Spleen (tissue), 7 donors: ENCODE measurements around the gene ZNF677.

Experiments used
- POLR2A ChIP-seq, 3 donors: fragments of 450-650 bp; IDR thresholded peaks; one replicate each; pipeline ENCODE4 v1.5.1; 2017; ENCODE audit warnings: antibody characterized with exemption in 3 of 3, mild to moderate bottlenecking in 1 of 3
- POLR2AphosphoS5 ChIP-seq, 3 donors: sonication (generic); formaldehyde crosslinking; IDR thresholded peaks; one replicate each; pipeline ENCODE4 v1.5.1; 2017; ENCODE audit warnings: antibody characterized with exemption in 3 of 3
- TF ChIP-seq, protein P1 (sequence below), 11 experiments: fragments of 200-600 bp in 7 of 11; fragments of 450-650 bp in 4 of 11; sonication (generic) in 4 of 11; IDR thresholded peaks in 8 of 11; conservative IDR thresholded peaks in 3 of 11; 1 replicate in 7 of 11; 2 replicates in 4 of 11; pipeline versions ENCODE4 v1.4.0 to v1.8.0; 2016 to 2021; ENCODE audit warnings: antibody characterized with exemption in 11 of 11, inconsistent platforms in 4 of 11, mild to moderate bottlenecking in 1 of 11
- donor health status: DM: no; HTN: no; CAD: no; lungs with moderate emphysema.
- donor health status: DM: no; HTN: no; CAD: no.
- donor health status: DM: no; HTN: no; CAD: no.

DNA sequence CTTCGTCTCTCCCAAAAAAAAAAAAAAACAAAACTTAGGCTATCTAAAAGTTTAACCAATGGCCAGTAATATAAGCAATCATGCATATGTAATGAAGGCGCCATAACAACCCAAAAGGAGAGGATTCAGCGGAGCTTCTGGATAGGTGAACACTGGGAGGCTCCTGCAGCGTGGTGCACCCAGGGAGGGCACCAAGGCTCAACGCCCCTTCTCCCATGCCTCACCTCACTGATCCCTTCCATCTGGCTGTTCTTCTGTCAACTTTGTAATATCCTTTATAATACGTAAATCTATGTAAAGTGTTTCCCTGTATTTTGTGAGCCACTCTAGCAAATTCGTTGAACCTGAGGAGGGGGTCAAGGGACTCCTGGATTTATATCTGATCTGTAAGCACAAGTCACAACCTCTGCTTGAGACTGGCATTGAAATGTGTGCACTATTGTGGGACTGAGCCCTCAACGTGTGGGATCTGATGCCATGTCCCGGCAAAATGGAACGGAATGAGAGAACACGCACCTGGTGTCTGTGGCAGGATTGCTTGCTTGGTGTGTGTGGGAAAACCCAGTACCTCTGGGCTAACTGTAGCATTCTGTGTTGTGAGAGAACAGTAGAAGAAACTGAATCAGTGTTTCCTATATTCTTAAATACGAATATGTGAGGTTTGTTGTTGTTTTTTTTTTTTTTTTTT, 61.0 kb downstream of the ZNF677 start:
- TF ChIP-seq, protein P1, sequence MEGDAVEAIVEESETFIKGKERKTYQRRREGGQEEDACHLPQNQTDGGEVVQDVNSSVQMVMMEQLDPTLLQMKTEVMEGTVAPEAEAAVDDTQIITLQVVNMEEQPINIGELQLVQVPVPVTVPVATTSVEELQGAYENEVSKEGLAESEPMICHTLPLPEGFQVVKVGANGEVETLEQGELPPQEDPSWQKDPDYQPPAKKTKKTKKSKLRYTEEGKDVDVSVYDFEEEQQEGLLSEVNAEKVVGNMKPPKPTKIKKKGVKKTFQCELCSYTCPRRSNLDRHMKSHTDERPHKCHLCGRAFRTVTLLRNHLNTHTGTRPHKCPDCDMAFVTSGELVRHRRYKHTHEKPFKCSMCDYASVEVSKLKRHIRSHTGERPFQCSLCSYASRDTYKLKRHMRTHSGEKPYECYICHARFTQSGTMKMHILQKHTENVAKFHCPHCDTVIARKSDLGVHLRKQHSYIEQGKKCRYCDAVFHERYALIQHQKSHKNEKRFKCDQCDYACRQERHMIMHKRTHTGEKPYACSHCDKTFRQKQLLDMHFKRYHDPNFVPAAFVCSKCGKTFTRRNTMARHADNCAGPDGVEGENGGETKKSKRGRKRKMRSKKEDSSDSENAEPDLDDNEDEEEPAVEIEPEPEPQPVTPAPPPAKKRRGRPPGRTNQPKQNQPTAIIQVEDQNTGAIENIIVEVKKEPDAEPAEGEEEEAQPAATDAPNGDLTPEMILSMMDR (IDR thresholded peaks at IDR 0.05 in 8 of 11, conservative IDR thresholded peaks at IDR 0.05 in 3 of 11): peak in 1 of 11 experiments; percentile 16
- TF ChIP-seq POLR2AphosphoS5 (IDR thresholded peaks at IDR 0.05) (no peak), POLR2A (IDR thresholded peaks at IDR 0.05) (no peak)
